ENCODE measurements around the gene SLCO4A1.

Gene SLCO4A1

DNA sequence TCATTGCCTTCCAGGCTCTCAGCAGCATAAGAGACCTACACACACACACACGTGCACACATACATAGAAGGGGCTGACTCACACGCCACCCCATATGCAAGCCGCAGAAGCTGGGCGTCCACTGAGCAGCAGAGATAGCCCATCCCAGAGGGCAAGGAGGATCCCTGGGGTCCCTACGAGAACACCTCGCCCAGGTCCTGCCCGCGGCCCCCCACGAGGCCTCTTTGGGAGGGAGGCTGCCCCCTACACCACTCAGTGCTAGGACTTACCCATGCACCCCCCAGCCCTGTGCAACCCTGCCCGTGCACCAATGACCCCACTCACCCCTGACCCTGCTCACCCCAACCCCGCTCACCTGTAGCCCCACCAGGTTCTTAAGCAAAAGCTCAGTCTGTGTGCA lies 45.8 kb downstream of the SLCO4A1 start:
- DNase-seq: no peak

DNA sequence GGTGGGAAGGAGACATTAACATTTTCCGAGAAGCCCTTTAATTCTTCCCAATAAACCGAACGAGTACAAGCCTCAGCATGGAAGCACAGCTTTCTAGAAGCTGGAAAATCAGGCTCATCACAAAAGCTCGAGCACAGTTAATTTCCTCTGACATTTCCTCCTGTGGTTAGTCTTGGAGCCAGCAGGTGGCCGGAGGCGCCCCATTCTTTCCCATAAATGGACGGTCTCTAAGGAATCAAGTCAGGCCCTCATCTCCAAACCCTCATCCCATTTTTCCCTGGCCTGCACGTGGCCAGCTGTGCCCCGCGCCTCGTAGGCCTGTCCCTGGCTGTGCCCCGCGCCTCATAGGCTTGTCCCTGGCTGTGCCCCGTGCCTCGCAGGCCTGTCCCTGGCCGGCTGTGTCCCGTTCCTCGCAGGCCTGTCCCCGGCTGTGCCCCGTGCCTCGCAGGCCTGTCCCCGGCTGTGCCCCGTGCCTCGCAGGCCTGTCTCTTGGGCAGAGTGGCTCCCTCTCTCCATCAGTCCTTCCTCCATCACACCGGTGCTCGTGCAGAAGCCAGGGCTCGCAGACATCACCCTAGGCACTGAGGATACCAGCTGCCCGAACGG lies 46.7 kb downstream of the SLCO4A1 start:
- DNase-seq: no peak

DNA sequence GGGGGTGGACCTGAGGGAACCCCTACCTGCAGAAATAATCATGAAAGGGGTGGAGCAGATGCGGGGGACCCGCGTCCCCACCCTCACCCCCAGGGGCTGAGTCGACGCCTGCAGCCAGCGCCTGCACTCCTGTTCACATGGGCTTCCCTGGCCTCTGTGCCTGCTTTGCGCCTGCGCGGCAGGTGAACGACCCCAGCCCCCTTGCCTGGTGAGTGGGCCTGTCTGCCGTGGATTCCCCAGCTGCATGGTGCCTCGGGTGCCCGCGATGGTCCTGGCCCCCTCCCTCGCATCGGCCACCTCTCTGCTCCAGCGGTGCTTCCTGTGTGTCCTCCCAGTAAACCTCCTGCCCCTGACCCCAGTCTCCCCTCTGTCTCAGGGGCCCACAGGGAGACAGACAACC lies 47.6 kb downstream of the SLCO4A1 start:
- no peak for DNase-seq

- no peak for DNase-seq
These were observed 48.0 kb downstream of the SLCO4A1 start for GRCh38 chr20:62690261-62690820.

DNA sequence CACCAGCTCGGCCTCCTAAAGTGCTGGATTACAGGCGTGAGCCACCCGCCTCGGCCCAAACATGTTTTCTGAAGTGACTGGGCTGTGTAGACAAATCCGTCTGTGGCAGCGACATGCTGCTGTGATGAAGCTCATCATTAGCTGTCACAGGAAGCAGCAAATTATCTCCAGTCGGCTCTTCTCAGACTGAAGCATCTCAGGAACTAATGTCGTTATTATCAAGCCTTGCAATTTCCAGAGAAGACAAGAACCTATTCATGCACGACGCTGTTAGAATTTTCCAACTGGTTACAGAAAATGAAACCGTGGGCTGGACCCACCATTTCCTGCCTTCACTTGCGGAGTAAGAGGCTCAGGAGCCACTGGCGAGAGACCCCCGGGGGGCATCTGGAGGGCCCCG lies 49.2 kb downstream of the SLCO4A1 start:
- DNase-seq: no peak

DNA sequence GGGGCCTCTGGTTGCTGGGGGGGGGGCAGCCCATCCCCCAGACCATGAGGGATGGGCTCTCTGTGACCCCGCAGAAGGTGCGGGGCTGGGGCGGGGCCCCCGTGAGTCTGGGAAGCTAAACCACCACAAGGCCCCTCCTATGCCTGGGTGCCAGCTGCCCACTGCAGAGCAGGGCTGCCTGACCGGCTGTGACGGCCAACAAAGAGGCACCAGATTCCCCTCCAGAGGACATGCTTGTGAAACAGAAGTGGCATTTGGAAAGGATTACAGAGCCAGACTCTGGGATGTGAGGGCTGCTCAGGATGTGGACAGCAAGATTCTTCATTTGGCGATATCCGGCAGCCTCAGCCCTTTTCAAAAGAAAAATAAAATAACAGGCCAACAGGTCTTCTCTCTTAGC lies 49.9 kb downstream of the SLCO4A1 start:
- DNase-seq: no peak

DNA sequence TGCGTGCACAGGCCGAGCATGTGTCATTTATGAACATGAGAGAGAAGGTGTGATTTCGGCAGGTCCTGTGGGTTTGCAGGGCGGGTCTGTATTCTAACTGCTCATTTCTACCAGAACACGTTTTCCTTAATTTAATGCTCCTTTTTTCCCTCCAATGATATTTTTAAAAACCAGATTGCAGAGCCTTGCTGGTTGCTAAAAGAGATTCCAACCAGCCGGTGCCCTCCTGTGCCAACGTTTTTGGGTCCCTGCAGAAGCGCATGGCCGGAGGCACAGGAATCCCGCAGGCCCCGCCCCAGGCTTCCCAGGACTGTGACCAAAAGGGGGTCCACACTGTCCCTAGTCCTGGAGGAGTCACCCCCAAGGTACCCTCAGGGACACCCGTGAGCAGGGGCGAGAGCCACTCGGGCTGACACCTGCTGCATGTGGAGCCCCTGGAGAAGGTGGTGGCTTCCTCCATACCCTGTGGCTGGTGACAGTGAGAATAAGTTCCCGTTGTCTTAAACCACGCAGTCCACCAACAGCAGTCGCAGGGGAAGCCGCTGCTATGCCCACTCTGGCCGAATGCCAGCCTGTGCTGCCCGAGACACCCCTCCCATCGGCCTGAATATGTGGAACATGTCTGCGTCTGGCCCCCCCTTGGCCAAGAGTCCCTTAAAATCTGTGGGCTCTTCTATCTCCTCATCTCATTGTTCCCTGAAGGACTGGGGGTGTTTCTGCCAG lies 50.7 kb downstream of the SLCO4A1 start:
- DNase-seq: no peak

GRCh38 chr20:62693524-62693922 lies 51.2 kb downstream of the SLCO4A1 start:
- DNase-seq: no peak

DNA sequence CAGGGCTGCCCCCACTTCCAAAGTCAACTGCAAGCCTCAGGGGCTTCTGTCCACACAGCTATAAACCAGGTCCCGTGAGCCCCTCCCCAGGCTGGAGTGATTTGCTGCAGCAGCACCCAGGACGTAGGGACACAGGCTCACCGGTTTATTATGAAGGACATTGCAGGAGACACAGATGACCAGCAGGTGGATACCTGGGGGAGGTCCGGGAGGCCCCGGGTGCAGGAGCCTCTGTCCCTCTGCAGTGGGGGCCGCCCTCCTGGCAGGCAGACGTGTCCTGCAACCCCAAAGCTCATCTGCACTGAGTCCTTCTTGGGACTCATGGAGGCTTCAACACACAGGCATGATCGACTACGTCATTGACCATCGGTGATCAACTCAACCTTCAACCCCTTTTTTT lies 51.8 kb downstream of the SLCO4A1 start:
- DNase-seq: no peak

GRCh38 chr20:62694868-62695267 lies 52.6 kb downstream of the SLCO4A1 start:
- no peak for DNase-seq

DNA sequence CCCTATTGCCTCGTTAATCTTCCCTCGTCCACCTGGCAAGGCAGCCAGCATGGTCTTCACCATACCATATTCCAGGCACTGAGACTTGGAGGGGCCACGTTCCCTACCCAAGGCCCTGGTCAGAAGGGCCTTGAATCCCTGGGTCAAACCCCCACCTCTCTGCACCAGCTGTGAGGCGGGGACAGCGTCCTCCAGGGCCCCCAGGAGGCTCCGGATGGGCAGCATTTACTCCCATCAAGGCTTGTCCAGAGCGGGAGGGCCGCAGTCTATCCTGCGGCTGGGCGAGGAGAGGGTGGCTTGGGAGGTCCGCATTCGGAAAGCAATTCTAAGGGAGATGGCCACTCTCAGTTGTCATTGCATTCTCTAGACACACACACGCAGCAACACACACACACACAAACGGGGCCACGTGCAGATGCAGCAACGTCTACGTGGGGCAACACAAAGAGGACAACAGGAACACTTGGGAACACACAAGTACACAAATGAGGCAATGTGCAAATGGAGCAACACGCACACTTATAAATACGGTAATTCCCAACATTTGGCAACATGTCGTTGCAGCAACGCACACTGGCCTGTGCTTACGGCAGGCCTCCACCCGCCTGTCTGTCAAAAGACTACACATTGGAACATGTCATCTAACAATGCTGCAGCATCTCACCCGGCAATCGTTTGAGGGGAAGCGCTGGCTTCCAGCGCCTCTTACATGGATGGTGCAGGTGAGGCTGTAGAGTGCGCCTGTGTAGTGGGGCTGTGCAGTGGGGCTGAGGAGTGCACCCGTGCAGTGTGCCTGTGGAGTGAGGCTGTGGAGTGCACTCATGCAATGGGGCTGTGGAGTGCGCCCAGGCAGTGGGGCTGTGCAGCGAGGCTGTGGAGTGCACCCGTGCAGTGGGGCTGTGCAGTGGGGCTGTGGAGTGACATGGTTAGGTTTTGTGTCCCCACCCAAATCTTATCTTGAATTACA lies 53.4 kb downstream of the SLCO4A1 start:
- no peak for DNase-seq

DNA sequence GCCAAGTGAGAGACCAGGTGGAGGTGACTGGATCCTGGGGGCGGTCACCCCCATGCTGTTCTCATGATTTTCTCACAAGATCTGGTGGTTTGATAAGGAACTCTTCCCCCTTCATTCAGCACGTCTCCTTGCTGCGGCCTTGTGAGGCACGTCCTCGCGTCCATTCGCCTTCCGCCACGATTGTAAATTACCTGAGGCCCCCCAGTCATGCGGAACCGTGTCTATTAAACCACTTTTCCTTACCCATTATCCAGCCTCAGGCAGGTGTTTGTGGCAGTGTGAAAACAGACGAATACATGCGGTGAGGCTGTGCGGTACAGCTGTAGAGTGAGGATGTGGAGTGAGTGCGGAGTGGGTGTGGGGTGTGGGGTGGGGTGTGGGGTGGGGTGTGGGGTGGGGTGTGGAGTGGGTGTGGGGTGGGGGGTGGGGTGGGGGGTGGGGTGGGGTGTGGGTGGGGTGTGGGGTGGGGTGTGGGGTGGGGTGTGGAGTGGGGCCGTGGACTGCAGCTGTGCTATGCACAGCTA lies 54.2 kb downstream of the SLCO4A1 start:
- DNase-seq: no peak

- DNase-seq: no peak
These were observed 54.7 kb downstream of the SLCO4A1 start for GRCh38 chr20:62696989-62697388.

- no peak for DNase-seq
These were observed 55.2 kb downstream of the SLCO4A1 start for GRCh38 chr20:62697468-62697912.

DNA sequence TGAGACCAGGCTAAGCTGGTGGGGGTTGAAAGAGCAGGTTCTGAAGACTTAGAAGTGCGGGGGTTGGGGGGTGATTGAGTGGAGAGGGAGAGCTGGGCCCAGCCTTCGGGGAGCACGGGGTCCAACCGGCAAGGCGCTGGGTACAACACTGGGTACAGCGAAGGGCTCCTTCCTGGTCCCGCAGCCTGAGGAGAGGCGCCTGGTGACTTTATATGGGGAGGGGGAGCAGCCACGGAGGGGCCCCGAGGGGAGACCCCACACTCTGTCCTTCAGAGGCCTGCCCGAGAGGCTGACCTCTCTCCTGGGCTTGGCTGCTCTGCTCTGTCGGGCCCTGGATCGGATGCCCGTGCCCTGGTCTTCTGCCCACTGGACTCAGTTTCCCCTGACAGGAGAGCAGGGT lies 55.9 kb downstream of the SLCO4A1 start:
- DNase-seq: no peak

GRCh38 chr20:62699296-62699695 lies 57.0 kb downstream of the SLCO4A1 start:
- no peak for DNase-seq

GRCh38 chr20:62699741-62700140 lies 57.4 kb downstream of the SLCO4A1 start:
- no peak for DNase-seq

GRCh38 chr20:62700261-62700930 lies 58.1 kb downstream of the SLCO4A1 start:
- no peak for DNase-seq

GRCh38 chr20:62701161-62702012 lies 59.1 kb downstream of the SLCO4A1 start:
- DNase-seq: no peak

GRCh38 chr20:62702013-62702300 lies 59.7 kb downstream of the SLCO4A1 start:
- DNase-seq: no peak

Measured in activated CD4-positive, CD25-positive, alpha-beta regulatory T cell treated with anti-CD3 and anti-CD28 coated beads, Interleukin-2, amount 50 U/mL, for 72 hours (primary cell).